Activated T-cell treated with anti-CD3 and anti-CD28 coated beads, Interleukin-2, amount 50 U/mL, for 1 hour (primary cell): ENCODE results near the gene DRAM1.
"Not testable (repeated sequence)": the region's sequence is repeated elsewhere in the genome, so short reads cannot be mapped to it uniquely, and the experiment has no call there.

Source experiments
- DNase-seq: peaks from one replicate; pipeline ENCODE4 v3.0.0-alpha.2; 2020

The DRAM1 gene

GRCh38 chr12:101859664-101860607, 17.4 kb upstream of the DRAM1 start:
- no peak for DNase-seq

DNA sequence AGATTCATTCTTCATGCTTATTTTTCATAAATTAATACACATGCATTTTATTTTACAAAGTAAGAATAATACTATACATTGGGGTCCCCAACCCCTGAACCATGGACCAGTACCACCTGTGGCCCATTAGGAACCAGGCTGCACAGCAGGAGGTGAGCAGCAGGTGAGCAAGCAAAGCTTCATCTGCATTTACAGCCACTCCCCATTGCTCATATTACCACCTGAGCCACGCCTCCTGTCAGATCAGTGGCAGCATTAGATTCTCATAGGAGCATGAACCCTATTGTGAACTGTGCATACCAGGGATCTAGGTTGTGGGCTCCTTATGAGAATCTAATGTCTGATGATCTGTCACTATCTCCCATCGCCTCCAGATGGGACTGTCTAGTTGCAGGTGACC, 15.7 kb upstream of the DRAM1 start:
- DNase-seq = not testable (repeated sequence)

DNA sequence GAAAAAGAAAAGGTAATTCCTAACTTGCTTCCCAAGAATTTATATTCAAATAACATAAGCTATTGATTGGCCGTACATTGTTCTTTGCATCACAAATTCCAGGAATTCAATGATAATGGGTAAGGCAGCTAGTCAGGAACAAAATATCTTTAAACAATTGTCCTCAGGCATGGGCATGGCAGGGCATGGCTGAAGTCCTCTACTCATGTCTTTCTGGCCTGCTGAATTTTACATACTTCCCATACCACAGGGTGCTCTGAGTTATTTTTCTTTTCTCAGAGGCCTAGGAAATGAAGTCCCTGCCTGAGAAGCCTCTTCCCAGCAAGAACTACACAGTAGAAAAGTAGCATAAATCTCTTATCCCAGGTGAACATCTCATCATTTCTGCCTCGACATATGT, 15.1 kb upstream of the DRAM1 start:
- DNase-seq = no peak

GRCh38 chr12:101863981-101864380, 13.4 kb upstream of the DRAM1 start:
- no peak for DNase-seq

- no peak for DNase-seq
Measured at GRCh38 chr12:101866615-101867373, 10.6 kb upstream of the DRAM1 start.

DNA sequence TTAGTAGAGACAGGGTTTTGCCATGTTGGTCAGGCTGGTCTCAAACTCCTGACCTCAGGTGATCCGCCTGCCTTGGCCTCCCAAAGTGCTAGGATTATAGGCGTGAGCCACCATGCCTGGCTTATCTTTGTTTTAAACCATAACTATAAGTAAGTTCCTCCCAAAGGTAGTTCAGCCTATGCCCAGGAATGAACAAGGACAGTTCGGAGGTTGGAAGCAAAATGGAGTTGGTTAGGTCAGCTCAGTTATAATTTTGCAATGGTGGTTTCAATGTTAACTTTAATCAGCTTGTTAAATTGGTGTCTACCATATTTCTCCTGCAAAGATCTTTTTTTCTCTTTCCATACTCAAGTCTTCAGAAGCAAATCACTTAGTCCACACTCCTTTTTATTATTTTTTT, 9.8 kb upstream of the DRAM1 start:
- DNase-seq = not testable (repeated sequence)

DNA sequence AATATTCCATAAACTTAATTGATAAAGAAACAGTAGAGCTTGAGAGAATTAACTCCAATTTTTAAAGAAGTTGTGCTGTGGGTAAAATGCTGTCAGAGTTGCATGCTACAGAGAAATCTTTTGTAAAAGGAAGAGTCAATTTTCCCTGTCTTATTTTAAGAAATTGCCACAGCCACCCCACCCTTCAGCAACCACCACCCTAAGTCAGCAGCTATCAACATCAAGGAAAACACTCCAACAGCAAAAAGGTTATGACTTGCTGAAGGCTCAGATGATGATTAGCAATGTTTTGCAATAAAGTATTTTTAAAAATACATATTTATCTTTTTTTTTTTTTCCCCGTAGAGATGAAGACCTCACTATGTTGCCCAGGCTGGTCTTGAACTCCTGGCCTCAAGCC, 6.5 kb upstream of the DRAM1 start:
- no peak for DNase-seq

DNA sequence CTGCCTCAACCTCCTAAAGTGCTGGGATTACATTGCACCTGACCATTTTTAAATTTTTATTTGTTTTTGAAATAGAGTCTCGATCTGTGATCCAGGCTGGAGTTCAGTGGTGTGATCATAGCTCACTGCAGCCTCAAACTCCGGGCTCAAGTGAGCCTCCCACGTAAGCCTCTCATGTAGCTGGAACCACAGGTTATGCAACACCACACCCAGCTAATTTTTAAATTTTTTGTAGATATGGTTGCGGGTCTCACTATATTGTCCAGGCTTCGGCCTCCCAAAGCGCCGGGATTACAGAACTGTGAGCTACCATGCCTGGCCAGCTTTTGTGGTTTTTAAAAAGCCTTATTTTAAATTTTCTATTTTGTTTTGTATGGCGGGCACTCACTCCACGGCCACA, 2.2 kb upstream of the DRAM1 start:
- DNase-seq = no peak

DNA sequence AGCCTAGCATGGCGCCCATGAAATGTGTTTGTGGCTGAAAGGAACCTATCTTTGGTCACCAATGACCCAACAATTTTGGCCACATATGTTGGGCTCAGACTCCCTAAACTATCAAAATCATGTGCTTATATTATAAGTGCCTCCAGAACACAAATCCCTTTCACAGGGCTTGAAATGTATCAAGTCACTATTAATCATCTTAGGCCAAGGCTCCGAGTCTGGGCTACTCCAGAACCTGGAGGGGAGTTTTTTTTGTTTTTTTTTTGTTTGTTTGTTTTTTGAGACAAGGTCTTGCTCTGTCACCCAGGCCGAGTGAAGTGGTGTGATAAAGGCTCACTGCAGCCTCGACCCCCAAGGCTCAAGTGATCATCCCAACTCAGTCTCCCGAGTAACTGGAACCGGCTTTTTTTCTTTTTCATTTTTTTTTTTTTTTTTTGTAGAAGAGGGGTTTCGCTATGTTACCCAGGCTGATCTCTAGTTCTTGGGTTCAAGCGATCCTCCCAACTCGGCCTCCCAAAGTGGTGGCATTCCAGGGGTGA, 989 bp upstream of the DRAM1 start:
- DNase-seq = no peak

GRCh38 chr12:101877806-101878242, 444 bp downstream of the DRAM1 start:
- no peak for DNase-seq

GRCh38 chr12:101878243-101878821, 952 bp downstream of the DRAM1 start:
- no peak for DNase-seq

DNA sequence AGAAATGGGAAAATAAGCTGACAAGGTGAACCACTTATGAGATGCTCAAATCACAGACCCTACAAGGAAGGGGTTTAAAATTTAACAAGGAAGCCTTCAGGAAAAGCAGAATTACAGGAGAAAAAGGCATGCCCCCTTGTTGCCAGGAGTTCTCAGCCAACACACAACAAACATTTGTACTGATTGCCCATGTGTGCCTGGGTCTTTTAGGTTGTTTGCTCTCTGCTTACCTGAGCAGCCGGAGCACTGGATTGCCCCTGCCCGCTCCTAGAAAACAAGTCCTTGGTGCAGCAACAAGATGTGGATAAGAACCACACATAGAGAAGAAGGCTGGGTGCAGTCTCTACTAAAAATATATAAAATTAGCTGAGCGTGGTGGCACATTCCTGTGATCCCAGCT, 3.4 kb downstream of the DRAM1 start:
- DNase-seq = no peak

DNA sequence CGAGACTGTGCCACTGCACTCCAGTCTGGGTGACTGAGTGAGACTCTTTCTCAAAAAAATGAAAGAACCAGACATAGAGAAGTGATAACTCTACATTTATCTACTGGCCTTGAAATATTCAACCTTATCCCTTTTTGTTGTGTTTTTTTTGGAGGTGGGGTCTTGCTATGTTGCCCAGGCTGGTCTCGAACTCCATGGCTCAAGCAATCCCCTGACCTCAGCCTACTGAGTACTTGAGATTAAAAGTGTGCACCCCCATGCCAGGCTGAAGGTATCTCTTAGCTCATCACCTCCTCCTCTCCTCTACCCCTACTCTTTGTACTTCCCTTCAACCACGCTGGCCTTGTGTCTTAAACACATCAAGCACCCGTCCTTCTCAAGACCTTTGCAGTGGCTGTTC, 3.8 kb downstream of the DRAM1 start:
- DNase-seq = no peak

GRCh38 chr12:101884174-101884573, 6.8 kb downstream of the DRAM1 start:
- DNase-seq = no peak

DNA sequence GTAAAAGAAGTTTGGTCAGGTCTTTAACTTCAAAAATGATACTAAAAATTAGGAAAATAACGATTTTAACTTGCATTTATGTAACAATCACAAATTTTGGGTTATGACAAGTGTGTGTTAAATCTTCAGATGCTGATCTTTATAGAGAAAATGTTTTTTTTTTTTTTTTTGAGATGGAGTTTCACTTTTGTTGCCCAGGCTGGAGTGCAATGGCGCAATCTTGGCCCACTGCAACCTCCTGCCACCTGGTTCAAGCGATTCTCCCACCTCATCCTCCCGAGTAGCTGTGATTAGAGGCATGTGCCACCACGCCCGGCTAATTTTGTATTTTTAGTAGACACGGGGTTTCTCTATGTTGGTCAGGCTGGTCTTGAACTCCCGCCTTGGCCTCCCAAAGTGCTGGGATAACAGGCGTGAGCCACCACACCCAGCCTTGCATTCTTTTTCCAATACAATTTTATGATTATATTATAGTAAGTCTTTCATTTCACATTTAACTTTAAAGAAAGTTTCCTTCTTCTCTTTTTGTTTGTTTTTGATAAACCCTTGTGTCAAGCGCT, 7.5 kb downstream of the DRAM1 start:
- not testable (repeated sequence) for DNase-seq

GRCh38 chr12:101885912-101886561, 8.7 kb downstream of the DRAM1 start:
- DNase-seq = no peak

DNA sequence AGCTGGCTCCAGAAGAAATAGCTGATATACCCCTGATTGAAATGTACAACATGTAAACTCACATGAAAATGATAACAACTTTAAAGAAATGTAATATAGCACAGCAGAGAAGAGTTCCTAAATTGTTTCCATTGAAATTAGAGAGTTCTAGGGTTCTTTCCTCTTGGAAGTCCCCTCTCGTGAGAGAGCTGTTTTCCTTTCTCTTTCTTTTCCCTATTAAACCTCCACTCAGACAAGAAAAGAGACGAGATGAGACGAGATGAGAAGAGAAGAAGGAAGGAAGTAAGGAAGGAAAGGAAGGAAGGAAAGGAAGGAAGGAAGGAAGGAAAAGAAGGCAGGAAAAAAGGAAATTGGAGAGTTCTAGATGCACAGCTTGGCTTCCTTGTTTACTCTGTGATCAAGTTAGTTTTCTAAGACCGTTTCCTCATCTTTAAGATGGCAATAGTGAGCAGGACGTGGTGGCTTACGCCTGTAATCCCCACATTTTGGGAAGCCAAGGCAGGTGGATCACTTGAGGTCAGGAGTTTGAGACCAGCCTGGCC, 11.9 kb downstream of the DRAM1 start:
- no peak for DNase-seq

GRCh38 chr12:101891462-101891971, 14.1 kb downstream of the DRAM1 start:
- DNase-seq = no peak

DNA sequence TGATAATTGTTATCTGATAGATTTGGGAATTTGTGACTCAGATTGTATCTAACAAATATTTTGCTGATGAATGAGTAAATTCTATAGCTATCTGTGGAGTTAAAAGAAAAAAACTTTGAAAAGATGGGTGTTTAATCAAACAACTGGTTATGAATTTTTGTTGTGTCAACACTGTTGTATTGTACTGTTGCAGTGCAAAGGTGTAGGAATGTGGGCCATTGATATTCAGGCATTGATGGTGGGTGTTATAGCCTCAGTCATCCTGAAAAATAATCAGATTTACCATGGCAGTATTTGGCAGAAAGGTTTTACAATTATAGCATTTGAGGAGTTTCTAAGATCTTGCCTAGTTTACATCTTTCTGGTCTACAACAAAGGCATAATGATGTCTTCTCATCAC, 15.4 kb downstream of the DRAM1 start:
- DNase-seq = no peak

DNA sequence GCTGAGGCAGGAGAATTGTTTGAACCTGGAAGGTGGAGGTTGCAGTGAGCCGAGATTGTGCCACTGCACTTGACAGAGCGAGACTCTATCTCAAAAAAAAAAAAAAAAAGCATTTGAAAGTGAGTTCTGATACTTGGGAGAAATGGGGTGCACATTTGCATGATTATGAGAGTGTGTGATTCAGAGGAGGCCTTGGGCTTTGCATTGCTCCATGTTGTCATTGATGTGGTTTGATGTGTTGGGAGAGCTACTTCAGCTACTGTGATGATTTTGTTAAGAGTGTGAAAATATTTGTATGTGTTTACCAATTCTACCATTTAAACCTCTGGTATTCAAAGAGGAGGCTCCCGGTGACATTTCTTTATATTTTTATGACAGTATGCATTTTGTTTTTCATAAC, 24.4 kb downstream of the DRAM1 start:
- no peak for DNase-seq

DNA sequence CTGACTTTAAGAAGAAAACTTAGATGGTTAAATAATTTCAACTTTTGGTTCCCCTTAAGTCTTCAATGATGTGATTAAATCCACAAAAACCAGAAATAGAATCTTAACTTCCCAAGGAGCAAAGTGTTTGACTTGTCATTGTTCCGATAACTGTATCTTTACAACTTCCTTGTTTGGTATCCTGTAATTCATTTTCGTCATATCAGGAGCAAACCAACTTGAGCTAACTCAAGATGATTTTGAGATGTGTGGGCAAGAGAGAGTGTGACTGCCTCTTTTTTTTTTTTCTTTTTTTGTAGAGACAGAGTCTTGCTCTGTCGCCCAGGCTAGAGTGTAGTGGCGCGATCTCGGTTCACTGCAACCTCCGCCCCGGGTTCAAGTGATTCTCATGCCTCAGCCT, 25.3 kb downstream of the DRAM1 start:
- DNase-seq = no peak

DNA sequence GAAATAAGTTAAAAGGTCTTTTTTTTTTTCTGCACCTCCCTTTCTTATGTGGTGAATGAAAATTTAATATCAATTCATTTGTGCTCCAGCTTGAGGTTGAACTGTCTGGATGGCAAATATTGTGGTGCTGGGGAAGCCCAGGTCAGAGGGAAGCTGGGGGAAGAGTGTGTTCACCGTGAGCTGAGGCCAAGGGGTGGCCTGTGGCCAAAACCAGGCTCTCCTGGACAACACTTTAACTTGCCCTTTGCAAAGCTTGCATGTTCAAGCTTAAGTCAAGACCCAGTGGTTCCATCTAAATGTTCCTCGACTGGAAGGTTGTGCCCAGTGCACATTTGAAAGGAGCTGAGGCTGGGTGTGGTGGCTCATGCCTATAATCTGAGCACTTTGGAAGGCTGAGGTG, 28.8 kb downstream of the DRAM1 start:
- DNase-seq = no peak
